ENCODE data around the gene RPS25.
"Not testable (repeated sequence)": the region's sequence is repeated elsewhere in the genome, so short reads cannot be mapped to it uniquely, and the experiment has no call there.

RPS25 gene

DNA sequence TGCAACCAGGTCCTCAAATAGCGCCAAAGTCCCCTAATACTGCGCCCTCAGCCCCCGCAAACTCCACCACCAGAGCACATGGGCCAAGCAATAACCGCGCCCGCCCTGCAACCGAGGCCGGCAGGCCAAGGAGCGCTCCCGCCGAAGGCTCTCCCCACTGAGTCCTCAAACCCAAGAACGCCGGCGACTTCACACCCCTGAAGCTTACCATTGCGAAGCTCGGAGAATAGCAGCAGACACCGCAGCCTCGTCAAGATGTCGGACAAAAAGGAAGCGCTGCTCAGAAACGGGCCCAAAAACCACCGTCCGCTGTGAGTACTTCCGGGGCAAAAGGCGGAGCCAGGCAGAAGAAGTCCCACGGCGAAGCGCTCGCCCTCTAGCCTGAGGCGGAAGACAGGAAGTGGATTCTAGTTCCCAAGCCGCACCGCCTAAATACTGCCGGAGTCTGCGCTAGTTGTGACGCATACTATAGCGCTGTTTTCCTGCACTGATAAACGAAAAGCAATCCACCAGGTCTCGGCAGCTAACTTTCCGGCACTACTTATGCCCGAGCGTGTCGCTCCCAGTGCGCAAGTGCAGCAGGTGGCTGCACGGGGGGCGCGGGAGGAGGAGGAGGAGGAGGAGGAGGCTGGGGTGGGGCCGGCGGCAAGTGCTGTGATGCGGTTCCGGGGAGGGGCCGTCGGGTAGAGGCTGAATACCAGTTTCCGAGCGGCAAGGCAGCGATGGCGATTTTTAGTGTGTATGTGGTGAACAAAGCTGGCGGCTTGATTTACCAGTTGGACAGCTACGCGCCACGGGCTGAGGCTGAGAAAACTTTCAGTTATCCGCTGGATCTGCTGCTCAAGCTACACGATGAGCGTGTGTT, at the start of gene RPS25, which contains the start of gene TRAPPC4:
RPS25 (minus strand) TSS at position 270 of the 865 bp plus-strand sequence; CDS start at position 211, 59 bp downstream.
TRAPPC4 (plus strand) TSS at position 693 of the 865 bp plus-strand sequence; CDS start at position 723, 30 bp downstream.
- peak; percentile 99 for DNase-seq

DNA sequence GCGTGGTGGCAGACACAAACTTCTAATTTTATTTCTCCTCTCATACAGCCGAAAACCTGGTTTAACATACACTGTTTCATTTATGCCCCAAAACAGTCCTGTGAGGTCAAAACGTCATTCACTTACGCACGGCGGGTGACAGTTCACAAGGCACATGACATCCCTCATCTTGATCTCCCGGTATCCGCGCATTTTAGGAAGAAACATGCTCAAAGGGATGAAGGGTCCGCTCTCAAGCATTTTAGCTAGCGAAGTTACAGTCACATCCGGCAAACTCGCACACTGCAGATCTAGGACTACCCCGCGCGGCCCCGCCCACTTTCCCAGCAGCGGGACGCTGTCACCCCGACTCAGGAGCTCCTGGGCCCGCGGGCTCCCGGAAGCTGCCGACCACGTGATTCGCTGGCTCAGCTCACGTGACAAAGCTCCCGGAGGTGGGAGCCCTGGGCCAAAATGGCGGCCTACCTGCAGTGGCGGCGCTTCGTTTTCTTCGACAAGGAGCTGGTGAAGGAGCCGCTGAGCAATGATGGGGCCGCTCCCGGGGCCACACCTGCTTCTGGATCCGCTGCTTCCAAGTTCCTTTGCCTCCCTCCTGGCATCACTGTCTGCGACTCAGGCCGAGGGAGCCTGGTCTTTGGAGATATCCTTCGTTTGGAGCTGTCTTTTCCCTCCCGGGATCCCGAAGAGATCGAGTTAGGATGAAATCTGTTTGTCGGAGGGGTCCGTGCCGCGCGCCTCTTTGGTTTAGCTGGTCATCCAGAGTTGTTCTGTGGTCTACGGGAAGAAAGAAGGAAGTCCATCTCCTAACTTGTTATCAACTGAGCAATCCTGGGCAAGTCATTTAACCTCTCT, 49.5 kb upstream of the RPS25 start, which contains the start of gene VPS11:
VPS11 (plus strand) TSS at position 448 of the 852 bp plus-strand sequence; CDS start at position 454, 6 bp downstream.
- peak; percentile 99 for DNase-seq

DNA sequence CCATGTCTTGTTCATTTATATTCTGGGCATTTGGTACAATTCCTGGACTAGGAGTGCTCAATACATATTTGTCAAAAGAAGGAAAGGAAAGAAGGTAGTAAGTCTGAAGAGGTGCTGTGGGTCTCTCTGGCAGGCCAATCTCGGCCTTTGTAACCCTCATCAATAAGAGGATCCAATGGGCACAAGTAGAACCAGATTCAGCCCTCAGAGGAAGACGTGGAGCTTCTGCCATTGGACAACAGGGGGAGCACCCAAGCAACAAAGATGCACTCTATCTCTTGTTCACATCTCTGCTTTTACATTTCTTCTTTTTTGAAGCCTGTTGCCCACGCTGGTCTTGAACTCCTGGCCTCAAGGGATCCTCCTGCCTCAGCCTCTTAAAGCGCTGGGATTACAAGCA, 47.2 kb upstream of the RPS25 start:
- peak; percentile 89 for DNase-seq

DNA sequence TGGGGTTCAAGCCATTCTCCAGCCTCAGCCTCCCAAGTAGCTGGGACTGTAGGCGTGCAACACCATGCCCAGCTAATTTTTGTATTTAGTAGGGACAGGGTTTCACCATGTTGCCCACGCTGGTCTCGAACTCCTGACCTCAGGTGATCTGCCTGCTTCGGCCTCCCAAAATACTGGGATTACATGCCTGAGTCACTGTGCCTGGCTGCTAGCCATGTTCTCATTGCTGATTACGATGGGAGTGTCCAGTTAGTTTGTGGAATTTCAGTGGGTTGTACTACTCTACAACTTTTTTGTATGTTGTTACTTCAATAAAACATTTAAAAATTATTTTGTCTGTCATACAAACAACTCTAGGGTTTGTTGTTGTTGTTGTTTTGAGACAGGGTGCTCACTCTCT, 44.6 kb upstream of the RPS25 start:
- DNase-seq = peak; percentile 73

DNA sequence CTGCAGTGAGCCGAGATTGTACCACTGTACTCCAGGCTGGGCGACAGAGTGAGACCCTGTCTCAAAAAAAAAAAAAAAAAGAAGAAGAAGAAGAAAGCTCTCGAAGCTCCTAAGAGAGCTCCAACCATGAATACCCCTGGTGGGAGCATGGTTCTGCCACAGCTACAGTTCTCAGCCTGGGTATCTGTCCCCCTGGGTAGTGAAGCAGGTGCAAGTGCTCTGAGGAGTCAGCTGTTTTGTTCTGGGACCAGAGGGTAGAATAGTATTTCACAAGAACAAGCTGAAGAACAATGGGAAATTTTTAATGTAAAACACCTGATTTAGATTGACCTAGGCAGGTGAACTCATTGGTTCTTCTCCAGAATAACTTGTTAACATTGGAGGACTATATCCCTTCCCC, 43.1 kb upstream of the RPS25 start:
- DNase-seq = no peak

DNA sequence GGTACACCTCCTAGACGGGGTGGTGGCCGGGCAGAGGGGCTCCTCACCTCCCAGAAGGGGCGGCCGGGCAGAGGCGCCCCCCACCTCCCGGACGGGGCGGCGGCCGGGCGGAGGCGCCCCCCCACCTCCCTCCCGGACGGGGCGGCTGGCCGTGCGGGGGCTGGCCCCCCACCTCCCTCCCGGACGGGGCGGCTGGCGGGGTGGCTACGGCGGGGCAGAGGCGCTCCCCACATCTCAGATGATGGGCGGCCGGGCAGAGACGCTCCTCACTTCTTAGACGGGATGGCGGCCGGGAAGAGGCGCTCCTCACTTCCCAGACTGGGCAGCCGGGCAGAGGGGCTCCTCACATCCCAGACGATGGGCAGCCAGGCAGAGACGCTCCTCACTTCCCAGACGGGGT, 41.0 kb upstream of the RPS25 start:
- DNase-seq = not testable (repeated sequence)

DNA sequence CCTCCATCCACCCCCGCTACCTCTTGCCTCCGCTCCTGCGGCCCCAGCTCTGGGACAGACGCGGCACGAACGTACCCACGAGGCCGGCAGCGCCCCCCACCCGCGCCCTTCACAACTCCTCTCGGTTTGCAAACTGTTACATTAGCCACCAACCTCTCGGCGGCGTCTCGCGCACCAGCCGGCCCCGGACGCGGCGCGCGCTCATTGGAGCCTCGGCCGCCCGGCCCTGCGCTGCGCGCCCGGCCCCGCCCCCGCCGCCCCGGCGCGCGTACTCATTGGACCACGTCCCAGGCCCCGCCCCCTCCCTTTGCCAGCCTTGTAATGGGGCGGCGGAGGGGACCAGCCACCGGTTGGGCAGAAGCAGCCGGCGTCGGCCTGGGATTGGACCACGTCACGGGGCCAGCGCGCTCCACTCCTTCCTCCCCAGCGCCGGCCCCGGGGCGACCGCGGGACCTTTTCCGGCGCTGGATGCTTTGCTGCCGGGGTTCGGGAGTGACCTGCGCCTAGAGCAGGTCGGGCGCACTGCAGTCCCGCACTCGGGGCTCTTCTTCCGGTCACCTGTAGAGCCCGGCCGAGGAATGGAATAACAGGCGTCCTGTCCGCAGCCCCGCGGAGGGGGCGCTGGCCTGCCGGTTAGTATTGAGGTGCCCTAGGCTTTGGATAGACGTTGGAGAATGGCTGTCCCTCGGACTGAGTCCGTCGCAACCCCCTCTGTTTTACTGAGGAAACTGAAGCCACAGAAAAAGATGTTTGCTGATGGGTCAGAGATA, 39.0 kb upstream of the RPS25 start, which contains the start of gene HYOU1:
HYOU1 (minus strand) TSS at position 206 of the 770 bp plus-strand sequence. CDS start 1,045 bp downstream, outside the sequence.
- peak; percentile 99 for DNase-seq

DNA sequence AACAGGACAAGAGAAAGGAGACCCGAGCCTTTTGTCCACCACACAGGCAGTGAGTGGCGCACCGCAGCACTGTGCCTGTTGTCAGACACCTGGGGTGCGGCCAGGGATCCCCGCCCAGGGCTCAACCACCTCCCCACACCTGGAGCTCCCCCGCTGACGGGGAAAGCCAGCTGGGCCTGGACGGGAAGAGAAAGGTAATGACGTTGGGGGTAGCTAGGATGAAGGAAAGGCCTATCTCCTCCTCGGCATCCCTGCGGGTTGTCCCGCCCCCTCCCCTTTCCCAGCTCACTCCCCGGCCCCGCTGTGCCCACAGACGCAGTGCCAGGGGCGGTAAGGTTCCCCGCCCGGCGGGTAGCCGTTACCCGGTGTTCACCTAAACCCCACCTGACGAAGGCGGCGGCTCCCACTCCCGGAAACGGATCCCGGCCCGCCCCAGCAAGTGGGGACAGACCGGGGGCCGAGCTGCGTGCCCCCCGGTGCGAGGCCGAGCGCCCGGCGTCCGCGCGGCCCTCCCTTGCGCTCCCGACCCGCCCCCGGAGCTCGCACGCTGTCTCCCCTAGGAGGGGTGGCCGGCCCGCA, 38.4 kb upstream of the RPS25 start:
- DNase-seq = peak; percentile 66

DNA sequence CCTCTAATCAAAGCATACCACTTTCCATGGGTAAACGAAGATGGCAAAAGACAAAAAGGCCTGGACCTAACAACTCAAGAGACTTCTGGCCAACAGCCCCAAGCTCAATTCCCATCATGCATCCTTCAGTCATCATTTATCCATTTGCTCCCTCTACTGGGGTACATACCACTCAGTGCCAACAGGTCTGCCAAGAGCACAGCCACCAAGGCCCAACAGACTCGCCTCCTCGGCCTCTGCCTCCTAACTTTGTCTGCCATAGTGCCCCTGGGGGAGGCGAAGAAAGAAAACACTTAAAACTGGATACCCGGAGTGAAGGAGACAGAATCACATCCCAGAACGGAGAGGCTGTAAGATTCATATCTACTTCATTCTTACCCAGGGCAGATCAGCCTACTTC, 37.8 kb upstream of the RPS25 start:
- DNase-seq = peak; percentile 61

DNA sequence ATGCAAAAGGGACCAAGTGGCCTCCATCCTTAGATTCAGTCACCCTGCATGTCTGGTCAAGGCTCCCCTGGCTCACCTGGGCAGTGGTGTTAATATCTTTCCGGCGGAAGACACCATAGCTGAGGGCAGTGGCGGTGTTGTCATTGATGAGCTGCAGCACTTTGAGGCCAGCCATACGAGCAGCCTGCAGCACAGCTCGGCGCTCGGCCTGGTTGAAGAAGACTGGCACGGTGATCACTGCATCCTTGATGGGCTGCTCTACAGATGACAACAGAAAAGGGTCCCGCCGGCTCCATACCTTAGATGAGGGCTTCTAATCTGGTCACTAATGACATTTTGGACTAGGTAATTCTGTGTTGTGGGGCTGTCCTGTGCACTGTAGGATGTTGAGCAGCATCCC, 36.3 kb upstream of the RPS25 start:
- DNase-seq = no peak

DNA sequence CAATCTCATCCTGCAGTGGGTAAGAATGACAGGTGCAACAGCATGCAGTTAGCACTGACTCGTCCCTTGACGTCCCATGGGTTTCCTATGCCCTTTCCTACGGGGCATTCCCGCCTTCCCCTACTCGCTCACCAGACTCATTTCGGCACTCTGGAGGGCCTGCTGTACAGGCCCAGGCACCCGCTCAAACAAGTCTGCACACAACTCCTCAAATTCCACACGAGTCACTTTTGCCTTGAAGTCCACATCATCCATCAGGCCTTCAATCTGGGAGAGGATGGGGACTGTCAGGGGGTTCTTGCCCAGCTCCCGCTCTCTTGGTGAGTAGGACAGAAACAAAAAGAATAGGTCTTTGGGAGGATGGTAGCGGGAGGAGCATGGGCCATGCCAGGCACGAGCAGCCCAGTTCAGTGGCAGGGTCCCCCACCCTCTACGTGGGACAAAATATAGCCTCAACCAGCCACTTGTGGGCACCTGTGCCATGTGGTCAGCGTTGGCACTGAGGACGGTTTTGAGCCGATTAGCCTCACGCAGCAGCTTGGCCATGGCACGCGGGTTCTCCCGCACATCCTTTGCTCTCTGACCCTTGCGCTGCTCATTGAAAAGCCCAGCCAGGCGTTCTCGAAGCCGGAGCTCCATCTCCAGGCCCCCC, 34.1 kb upstream of the RPS25 start:
- DNase-seq = no peak

DNA sequence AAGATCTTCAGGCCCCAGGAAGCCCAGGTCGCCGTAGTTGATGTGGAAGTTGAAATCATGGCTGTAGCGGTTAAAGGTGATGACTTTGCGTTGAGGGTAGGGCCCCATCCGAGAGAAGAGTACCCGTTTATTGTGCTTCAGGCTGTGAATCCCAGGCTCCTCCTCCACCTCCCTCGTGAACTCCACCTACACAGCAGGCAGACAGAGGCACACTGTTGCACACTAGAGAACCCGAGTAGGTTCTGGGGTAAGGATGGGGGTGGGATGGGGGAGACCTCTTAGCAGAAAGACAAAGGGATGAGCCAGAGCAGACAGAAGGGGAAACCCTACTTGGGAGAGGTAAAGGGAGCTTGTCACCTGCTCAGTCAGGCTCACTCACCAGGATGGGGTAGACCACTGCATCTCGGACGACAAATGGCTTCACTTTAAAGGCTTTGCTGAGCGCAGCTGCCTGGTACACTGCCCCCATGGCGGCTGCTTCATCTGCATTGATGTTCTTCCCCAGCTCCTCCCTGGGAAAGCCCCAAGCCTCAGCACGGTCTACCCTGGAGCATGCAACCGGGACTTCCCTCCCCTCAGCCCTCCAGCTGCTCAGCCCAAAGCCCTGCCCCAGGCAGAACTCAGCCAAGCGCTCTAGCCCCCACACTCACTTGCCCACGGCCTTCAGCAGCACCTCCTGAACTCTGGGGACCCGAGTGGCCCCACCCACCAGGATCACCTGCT, 33.5 kb upstream of the RPS25 start:
- no peak for DNase-seq

DNA sequence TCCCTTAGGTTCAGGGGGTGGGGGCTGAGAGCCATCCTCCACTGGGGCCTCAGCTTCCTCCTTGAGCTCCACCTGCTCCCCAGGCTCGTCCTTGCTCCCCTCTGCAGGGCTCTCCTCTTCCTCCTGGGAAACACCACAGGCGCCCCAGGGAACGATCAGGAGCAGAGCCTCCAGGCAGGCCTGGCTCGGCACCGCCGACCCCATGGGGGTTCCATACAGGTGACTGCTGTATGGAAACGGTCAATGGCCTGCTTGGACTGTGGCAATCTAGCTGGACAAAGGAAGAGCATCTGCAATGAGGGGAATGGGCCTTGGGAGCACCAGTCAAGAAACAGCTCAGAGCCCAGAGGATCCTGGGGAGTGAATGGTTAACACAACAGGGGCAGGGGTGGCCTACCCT, 30.9 kb upstream of the RPS25 start:
- no peak for DNase-seq

DNA sequence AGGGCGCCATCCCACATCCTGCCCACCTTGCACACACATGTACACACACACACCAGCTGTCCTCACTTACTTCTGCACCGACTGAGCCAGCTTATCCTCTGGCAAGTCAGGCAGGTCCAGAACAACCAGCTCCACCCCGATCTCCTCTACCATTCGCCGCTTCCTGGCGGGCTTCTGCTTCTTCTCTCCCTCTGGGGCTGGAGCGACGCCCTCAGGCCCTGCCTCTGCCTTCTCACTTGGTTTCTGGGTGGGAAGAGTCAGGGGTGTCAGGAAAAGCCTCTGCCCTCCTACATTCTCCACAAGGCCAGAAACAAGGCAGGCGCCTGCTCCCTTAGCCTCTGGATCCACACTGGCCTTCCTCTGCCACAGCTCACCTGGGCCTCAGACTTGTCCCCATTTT, 30.5 kb upstream of the RPS25 start:
- no peak for DNase-seq

DNA sequence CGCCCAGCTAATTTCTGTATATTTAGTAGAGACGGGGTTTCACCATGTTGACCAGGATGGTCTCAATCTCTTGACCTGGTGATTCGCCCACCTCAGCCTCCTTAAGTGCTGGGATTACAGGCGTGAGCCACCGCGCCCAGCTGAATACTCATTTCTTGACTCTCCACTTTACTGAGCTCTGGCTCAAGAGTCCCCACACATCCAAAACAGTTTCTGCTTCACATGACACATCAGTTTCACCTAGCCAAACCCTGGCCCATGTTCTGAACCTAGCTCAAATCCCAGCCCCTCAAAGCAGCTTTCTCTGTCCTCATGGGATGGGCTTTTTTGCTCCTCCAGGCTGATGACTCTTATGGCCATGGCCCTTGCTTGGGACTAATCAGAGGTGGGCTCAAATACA, 29.1 kb upstream of the RPS25 start:
- DNase-seq = no peak

DNA sequence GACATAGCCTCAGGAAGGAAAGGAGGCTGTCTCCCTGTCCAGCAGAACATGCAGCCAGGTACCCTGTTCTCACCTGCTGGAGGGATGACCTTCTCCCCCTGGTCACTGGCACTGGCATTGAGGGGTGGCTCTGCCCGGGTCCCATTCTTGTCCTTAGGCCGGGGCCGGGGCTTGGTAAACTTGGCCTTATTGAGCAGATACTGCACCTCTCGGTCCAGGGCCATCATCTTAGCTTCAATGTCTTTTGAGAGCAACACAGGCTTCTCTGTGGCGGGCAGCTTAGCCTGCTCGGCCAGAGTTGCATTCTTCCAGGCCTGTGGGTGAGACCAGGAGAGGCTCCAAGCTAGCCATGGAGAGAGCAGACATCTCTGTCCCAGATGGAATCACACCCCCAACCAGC, 28.3 kb upstream of the RPS25 start:
- DNase-seq = no peak

DNA sequence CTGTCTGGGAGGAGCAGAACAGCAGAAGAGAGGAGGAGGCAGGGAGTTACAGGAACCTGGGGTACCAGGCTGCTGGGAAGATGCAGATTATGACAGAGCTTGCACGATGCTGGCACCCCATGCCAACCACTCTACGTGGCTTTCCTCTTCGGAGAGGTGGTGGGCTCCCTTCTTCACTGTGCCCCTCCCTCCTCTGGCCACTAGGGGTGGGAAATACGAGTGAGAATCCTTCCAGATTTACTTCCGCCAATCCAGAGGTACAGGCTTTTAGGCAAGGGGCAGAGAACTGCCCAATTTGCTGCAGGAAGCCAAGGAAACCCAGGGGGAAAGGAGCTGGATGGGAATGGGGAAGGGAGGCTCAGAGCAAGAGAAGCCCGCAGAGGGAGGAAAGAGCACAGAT, 26.6 kb upstream of the RPS25 start:
- DNase-seq = no peak

DNA sequence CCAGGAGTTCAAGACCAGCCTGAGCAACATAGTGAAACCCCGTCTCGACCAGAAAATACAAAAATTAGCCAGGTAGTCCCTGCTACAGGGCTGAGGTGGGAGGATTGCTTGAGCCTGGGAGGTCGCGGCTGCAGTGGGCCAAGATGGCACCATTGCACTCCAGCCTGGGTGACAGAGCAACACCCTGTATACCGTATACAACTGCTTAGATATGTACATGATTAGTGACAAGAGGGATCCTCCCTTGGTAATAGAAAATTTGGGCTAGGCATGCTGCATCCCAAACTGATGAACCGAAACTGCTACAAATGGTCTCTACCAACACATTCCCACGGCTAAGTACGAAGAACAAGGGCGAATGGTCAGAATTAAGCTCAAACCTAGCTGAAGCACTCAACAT, 24.8 kb upstream of the RPS25 start:
- DNase-seq = no peak

DNA sequence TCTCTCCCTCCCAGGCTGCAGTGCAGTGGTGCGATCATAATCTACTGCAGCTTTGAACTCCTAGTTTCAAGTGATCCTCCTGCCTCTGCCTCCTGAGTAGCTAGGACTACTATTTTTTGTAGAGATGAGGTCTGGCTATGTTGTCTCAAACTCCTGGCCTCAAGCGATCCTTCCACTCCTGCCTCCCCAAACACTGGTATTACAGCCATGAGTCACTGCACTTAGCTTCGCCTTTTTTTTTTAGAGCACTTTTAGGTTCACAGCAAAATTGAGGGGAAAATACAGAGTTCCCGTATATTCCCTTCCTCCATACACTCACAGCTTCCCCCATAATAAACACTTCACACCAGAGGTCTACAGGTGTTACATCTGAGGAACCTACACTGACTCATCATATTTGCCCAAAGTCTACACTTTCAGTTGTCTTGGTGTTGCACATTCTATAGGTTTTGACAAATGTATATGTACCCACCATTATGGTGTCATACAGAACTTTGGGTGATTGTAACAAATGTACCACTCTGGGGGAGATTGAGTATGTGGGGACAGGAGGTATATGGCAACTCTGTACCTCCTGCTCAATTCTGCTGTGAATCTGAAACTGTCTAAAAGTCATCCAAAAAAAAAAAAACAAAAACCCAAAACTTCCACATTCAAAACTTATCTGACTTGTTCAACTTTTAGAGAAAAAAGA, 23.8 kb upstream of the RPS25 start:
- DNase-seq = peak; percentile 49

DNA sequence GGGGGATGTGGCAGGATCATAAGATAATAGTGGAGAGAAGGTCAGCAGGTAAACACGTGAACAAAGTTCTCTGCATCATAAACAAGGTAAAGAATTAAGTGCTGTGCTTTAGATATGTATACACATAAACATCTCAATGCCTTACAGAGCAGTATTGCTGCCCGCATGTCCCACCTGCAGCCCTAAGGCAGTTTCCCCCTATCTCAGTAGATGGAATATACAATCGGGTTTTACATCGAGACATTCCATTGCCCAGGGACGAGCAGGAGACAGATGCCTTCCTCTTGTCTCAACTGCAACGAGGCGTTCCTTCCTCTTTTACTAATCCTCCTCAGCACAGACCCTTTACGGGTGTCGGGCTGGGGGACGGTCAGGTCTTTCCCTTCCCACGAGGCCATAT, 21.3 kb upstream of the RPS25 start:
- DNase-seq = peak; percentile 55
